ENCODE data around the gene KRT23.

Gene KRT23, protein sequence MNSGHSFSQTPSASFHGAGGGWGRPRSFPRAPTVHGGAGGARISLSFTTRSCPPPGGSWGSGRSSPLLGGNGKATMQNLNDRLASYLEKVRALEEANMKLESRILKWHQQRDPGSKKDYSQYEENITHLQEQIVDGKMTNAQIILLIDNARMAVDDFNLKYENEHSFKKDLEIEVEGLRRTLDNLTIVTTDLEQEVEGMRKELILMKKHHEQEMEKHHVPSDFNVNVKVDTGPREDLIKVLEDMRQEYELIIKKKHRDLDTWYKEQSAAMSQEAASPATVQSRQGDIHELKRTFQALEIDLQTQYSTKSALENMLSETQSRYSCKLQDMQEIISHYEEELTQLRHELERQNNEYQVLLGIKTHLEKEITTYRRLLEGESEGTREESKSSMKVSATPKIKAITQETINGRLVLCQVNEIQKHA

DNA sequence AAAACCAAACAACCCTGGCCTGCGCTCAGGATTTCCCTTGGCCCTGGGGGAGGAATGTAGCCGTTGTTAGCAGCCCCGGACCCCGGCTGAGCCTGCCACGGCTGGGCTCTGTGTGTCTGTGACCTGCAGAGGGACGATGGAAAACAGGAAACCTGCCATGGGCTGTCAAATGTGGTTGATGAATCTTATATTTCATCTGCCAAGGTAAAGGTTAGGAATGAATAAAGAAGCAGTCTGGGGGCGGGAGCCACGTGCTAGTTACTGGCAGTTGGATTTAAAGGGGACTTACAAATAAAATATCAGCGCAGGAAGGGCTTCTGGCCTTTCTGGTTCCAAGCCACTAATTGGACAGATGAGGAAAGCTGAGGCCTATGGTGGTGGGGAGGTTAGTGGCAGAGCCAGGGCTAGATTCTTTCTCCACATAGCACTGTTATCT lies at the start of gene KRT23:
TSS of gene KRT23 (minus strand) at position 263 of the 436 bp plus-strand sequence. CDS start 1,043 bp downstream, outside the sequence.
- DNase-seq, result no peak

DNA sequence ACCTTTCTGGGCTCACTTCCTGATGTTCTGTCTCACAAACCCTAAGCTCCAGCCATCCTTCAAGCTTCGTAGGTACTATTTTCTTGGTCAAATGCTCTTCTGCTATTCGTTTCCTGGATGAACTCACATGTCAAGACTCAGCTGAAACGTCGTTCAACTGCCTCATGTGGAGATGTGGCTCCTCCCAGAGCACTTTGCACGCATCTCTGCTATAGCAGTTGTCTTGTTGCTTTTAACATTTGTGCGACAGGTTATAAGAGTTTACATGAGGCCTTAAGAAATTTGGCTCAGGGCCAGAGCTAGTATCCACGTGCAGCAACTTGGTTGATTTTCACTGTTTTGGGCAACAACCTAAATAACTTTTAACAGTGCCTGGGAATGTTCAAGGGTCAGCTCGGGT lies 49.5 kb upstream of the KRT23 start:
- DNase-seq, result no peak

DNA sequence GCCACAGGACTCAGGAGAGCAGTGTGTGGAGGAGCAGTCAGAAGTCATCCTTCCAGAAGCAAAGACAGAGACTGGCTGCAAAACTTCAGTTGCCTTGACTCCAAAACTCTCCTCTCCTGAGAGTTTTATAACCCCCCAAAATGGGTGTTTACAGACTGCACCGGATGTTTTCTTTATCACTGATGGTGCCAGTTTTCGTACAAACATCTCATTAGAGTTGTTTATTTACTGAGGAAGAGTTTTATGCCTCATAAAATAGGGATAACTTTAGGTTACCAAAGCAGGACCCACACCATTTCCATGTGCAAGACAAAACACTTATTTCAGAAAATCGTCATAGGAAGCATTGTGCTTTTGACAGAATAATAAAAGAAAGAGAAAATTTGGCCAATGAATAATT lies 46.8 kb upstream of the KRT23 start, which contains the start of gene KRT40:
TSS of gene KRT40 (minus strand) at position 101 of the 400 bp plus-strand sequence. CDS start at position 48, 53 bp downstream.
- DNase-seq, result no peak

DNA sequence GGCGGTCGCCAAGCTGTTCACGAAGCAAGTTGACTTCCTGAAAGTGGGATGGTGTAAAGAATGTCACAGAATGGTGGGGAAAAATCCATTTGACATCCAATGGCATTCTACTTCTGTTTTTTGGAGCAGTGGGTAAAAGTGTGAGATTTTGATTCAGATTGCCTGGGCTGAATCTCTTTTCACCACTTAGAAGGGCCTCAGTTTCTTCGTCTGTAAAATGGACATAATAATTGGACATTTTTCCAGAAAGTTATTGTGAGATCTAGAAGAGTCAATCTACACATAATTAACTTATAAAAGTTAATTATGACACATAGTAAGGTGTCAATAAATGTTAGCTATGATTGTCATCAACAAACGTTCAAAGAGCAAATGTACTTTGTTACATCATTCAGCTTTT lies 43.7 kb upstream of the KRT23 start:
- DNase-seq, result no peak

DNA sequence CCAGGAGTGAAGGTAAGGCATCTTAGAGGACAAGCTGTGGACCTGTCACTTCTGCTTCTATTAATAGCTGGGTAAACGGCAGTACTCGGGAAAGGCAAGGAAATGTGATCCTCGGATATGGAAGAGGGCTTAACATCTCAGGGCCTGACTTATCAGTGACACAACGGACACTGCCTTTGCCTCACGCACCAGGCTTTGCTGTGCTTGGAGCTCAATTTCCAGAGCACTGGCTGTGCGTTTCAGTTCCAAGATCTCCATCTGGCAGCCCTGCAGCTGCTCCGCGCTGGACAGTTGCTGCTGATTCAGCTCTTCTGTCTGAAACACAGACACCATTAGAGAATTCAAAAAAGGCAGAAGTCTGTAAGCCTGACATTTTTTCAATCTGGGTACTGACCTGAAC lies 43.1 kb upstream of the KRT23 start:
- no peak for DNase-seq

DNA sequence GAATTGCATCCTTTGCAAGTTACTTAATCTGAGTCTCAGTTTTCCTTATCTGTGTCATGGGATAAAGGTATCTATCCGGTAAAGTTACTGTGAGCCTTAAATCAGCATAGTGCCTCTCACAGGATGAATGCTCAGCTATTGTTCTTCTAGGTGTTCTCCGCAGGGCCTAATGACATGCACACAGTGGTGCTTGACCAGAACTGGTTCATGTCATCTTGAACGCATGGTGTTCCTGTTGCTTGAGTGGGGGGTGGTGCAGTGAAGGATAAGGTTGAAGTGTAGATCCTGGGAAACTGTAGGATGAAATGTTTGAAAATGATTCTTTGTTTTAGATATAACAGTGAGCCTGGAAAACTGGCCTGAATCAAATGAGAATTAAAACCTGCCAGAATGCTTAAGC lies 42.7 kb upstream of the KRT23 start:
- no peak for DNase-seq

DNA sequence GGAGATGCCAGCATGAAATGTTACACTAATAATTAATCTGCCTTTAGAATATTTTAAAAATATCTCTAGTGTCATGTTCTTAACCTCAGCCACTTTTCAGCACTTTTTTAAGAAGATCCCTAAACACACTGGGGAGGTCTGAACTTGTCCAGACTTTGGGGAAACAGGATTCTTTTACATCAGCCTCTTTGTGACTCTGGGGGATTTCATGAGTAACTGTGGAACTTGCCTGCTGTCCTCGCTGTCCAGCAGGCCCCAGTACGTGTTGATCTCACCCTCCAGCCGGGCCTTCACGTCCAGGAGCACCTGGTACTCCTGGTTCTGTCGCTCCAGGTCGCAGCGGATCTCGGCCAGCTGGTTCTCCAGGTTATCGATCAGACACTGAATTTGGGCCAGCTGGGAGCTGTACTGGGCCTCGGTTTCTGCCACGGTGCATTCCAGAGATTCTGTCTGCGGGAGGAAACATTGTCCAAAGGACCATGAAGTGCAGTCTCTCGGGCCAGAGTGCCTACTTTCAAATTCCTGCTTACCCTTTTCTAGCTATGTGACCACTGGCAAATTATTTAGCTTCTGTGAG lies 41.2 kb upstream of the KRT23 start:
- no peak for DNase-seq

DNA sequence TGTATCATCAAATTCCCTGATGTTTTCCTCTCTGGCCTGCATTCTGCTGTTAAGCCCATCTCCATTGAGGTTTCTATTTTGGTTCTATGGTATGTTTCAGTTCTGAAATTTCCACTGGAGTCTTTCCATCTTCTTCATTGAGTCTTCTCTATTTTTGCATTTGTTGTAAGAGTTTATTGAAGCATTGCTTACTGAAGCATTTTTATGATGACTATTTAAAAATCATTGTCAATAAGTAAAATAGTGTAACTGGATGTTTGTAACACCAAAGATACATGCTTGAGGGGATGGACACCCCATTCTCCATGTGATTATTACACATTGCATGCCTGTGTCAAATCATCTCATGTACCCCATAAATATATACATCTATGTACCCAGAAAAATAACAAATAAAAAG lies 38.1 kb upstream of the KRT23 start:
- no peak for DNase-seq

DNA sequence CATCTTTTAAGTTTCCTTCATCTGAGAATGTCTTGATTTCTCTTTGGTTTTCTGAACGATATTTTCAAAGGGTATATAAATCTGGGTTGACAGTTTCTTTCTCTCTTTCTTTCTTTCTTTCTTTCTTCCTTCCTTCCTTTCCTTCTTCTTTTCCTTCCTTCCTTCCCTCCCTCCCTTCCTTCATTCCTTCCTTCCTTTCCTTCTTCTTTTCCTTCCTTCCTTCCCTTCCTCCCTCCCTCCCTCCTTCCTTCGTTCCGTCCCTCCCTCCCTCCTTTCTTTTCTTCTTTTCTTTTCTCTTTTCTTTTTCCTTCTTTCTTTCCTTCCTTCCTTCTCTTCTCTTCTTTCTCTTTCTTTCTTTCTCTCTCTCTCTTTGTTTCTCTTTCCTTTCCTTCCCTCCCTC lies 36.9 kb upstream of the KRT23 start:
- no peak for DNase-seq

DNA sequence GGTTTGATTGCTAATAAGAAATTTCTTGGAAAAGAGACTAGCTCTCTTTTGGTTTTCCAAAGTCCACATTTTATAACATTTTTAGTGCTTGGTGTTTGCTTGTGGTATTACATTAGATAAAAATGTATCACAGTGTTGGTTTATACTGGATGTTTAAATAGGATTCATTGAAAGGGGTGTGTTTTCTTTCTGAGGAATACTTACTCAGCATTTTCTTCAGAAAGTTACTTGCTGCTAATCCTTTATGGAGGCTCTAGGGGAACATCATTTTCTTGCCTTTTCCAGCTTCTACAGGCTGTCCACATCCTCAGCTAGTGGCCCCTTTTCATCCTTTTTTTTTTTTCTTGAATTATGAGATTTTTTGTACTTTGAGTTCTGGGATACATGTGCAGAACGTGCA lies 30.1 kb upstream of the KRT23 start:
- DNase-seq, result no peak

DNA sequence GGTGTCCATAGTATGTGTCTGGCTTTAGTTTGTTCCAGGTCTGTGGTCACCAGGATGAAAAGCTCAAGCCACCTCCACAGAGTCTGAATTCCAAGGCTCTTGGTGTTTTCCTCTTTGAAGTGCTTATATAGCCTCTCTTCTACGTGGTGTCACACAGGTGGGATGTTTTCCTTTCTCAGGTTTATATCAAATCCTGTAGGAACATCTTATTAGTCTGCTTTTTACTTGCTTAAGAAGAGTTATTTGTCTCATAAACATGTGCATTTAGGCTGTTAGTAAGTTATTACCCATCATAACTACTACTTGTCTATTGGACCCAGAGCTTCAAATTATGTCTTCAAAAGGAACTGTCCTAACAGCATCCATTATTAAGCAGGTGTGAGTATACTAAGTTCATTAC lies 29.4 kb upstream of the KRT23 start, which contains the start of gene KRT39:
TSS of gene KRT39 (minus strand) at position 101 of the 400 bp plus-strand sequence. CDS start at position 9, 92 bp downstream.
- DNase-seq, result no peak

DNA sequence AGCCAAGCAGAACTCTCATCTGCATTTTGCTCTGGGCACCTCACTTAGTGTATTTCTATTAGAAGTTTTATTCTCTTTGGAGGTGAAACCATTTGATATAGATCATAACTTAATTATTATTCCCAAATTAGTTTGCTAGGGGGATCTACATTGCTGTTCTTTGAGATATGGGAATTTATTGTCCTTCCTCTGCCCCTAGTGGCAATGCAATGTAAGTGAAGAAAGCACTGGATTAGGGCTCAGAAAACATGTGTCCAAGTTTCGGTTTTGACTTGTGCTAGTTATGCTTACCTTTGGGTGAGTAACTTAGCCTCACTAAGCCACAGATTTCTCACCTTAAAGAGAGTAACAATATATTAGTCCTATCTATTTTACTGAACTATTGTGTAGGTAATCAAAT lies 26.4 kb upstream of the KRT23 start:
- peak; percentile 27 for DNase-seq

DNA sequence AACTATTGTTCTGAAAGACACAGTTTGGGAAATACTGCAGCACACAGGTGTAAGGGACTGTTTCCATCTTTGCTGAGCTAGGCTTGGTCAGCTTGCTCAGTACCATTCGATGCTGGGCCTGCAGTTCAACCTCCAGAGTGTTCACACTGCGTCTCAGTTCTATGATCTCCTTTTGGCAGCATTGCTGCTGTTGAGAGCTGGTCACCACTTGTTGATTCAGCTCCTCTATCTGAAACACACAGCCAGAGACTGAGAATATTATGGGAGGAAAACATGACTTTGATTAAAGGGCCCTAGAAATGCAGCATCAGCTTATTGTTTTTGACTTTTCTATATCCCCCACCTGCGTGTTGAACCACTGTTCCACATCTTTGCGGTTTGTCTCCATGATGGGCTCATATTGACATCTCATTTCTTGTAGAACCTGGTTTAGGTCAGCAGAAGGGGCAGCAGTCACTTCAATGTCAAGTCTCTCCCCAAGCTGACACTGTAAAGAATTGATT lies 24.7 kb upstream of the KRT23 start:
- no peak for DNase-seq

DNA sequence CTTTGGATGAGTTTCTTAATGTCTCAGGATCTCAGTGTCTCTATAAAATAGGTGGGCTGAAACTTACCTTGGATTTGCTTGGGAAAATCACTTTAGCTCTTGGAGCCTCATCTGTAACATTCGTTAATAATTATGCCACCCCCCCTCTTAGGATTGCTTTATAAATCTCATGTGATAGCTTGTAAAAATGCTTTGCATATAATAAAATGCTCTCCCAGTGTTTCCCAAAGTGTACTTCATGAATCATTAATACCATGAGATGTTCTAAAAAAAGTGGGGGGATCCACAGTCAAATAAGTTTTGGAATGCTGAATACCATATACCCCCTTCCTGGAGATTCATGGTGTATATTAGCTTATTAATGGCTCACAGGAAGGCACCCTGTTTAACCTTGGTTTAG lies 24.1 kb upstream of the KRT23 start:
- no peak for DNase-seq

DNA sequence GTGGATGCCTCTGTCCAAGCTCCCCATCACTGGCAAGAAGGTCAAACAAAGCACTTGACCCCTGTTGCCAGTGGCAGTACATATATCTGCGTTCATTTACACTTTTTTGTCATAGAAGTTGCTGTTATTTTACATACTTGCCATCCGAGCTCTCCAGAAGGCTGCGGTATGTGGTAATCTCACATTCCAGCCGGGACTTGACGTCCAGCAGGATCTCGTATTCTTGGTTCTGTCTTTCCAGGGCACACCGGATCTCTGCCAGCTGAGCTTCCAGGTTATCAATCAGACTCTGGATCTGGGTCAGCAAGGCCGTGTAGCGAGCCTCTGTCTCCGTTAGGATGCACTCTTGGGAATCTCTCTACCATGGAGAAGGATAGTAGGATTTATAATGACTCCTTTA lies 22.7 kb upstream of the KRT23 start:
- DNase-seq, result no peak

DNA sequence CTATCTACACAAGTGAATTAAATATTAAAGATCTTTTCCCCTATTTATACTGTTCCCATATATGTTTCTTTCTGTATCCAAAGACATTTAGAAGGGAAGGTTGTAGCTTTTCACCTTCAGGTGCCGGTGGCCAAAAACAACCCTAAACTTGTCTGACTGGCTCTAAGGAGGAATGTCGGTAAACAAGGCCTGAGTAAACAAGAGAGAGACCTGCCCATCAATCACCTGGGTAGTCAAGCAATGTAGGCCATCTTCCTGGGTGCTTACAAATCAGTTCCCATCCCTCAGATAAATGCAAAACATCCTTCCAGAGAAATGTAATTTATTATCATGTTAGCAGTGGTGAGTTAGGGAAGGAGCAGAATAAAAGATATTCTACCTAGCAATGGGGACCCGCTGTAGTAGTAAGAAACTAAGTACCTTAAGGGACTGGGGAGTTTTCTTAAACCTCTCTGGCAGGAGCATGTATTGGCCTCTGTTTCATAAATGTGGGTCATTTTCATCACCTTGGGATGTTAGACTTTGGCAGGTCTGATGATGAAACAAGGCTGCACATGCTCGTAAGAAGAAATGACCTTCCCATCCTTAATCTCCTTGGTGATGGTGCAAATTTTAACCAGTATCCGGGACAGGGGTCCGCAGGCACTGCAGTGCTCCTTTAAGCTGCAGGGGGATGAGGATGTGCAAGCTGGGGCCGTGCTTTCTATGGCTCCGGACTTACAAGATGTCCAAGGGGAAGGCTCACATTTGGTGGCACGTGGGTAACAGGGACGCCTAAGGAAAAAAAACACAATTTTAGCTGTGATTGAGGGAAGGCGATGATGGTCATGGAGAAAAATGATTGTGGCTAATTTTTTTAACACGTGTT lies 20.9 kb upstream of the KRT23 start:
- DNase-seq, result no peak

DNA sequence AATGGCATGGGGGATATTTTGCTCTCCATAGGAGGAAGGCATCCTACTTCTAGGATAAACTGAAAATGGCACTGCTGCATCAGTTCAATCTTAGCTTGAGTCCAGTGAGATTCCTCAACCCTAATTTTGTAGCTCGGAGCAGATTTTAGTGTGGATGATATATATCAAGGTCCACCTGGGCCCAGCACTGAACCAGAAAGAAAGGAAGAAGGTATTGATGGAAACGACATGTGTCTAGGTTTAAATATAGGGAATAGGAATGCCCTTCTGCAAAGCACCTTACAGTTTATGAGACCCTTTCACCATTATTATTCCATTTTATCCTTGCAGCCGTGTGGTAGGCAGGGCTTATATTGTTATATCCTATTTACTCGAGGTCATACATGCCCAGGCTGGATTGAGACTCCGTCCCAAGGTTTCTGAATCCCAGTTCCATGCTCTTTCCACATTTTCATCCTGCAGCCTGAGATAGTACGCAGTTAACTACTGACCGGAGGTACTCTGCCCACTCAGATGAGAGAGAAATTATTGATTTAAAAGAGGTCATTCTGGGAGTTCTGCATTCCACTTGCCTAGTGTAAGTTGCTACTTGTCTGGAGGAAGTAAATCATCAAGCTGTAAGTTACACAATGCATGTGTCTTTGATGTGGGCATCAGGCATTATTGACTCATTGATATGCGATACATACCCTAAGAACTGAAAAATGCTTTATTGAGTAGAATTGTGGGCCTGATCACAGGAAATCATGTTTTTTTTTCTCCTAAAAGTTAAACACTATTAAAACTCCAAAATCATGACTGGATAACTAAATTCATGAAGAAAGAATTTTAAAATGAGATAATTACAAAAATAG lies 19.2 kb upstream of the KRT23 start:
- DNase-seq, result no peak

DNA sequence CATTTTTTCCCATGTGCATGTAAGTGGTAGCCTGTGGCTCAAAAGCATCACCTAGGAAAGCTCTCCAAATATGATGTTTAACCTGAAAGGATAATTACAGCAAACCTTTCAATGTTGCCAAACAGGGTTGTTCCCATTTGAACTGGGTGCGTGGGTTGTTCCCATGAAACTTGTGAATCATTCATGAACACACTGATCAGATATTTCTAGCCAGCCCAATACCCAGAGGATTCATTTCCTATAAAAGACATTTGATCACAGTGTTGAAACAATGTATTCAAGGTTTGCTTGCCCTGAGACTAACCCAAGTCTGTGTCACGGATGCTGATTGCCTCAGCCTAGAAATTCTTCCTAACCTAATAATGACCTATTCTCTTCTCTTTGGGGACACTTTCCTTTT lies 16.4 kb upstream of the KRT23 start:
- DNase-seq, result no peak

DNA sequence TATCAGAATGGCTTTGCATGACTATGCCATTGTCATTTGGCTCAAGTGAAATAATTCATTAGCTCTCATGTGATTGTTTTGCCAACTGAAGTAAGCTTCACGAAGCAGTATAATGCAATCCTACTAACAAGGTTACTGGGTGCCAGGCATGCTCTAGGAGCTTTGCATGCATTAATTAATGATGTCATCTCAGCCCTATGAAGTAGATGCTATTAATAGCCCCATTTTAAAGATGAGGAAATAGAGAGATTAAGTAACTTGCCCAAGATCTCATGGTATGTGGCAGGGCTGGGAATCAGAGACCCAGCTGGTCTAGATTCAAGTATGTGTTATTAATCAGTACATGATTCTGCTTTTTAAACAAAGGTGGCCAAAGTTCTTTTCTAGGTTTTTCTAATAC lies 15.2 kb upstream of the KRT23 start:
- no peak for DNase-seq

DNA sequence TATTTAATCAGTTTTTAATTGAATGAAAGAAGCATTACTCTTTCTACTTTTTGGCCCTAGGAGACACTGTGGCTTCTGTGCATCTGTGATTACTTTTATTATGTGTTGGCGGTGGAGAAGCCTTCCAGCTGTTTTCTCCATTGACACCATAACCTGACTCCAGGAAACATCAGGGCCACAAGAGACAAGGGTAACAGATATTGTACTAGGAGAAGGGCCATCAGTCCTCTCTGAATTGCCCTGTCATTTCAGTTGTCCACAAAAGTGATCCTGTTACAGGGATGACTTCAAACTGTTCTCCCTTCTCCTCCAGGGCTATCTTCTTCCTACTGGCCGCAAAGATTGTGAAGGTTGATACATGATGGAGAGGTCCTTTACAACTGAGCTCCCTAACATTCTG lies 14.7 kb upstream of the KRT23 start:
- DNase-seq, result no peak

DNA sequence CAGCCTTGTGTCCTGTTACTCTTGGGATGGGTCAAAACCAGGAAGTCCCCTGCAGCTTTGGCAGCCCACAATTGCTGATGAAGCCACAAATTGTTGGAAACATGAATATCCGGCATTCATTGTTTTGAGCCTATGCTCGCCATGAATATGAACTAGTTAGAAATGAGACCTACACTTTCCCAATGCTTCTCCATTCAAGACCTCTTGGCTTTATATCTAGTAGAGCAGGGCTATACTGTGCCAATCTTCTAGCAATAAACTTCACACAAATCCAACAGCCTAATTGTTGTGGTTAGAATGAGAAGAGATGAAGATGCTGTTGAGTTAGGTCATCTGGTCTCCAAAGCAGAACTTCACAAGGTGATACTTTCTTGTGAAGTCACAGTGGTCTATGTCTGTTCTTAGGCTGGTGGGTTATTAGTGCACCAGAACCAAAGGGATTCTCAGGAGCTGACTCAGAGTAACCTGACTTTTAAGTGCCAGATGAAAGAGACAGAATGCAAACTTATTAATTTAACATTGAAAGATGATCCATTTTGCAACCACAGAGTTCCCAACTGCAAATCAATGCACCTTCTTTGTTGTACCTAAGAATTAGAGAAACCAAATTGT lies 13.7 kb upstream of the KRT23 start:
- no peak for DNase-seq

DNA sequence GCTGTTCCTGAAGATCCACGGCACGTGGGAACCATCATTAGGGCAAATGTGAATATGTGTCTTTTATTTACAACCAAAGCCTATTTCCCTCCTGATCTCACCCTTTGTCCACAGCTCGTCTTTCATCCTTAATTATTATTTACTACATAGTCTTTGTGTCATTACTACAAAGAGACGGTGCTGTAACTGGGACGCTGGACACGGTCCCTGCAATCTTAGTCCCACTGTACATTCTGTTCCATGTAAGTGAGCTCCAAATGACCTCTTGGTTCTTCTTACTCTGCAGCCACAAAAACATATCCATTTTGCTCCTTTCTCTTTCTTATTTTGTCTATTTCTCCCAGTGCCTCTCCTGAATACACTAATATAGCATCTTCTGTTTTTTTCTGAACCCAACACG lies 12.7 kb upstream of the KRT23 start:
- no peak for DNase-seq
